Stimulated activated CD8-positive, alpha-beta memory T cell treated with anti-CD3 and anti-CD28 coated beads, Interleukin-7, amount 100 ng/mL, for 24 hours (primary cell): ENCODE results near the gene GPC6.

Experiments used
- DNase-seq: peaks from one replicate; pipeline ENCODE4 v3.0.0-alpha.2; 2020; ENCODE audit warnings: low read depth

The GPC6 gene

GRCh38 chr13:94303644-94304174 lies 1077.1 kb downstream of the GPC6 start:
- no peak for DNase-seq

DNA sequence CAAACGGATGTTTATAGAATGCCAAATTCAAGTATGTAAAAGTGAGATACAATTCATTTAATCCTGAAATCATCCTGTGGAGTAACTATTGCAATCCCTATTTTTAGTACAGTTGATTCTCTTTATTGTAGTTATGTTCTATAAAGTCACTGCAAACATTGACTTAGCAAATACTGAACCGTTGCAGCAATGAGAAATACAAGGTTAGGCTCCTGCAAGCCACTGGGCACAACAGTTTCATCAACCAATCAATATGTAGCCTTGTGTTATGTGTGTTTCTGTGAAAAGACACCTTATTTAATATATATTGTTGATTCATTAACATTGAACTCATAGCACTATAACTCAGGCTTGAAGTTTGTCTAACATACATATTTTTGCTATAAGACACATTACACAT lies 1078.4 kb downstream of the GPC6 start:
- DNase-seq: no peak

DNA sequence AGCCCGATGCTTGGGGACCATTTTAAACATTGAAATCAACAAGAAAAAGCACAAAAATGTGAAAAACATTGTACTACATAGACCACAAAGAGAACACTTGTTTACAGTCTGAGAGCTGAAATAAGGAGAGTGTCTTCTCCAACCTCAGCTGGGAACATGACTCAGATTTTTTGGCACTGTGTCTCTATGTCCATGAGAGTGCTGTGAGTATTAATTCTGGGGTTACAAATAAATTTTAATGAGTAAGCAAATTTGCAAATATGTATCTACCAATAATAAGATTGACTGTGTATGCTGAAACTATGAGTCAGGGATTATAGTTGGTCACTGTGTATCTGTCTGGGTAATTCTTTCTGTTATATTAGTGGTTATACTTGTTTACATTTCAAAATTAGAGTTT lies 1078.9 kb downstream of the GPC6 start:
- DNase-seq: no peak

- no peak for DNase-seq
These were observed 1079.3 kb downstream of the GPC6 start for GRCh38 chr13:94305934-94306333.

DNA sequence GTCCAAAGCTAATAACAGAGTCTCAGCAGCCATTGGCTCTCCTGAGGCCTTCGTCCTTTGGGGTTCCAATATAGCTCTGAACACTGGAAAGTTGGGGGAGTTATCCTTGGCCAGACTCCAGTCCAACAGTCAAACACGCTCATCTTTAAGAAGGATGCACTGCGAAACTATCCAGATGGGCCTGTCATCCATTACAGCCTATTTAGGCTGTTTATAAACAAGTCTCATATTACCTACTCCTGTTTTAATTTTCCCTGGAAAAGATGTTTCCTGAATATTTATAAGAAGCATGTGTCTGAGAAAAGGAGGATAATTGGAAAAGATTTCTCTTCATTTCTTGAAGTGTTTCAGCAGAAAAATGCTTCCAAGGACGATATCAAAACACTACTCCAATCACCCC lies 1082.2 kb downstream of the GPC6 start:
- DNase-seq: no peak

- DNase-seq: no peak
These were observed 1083.0 kb downstream of the GPC6 start for GRCh38 chr13:94309576-94309975.

DNA sequence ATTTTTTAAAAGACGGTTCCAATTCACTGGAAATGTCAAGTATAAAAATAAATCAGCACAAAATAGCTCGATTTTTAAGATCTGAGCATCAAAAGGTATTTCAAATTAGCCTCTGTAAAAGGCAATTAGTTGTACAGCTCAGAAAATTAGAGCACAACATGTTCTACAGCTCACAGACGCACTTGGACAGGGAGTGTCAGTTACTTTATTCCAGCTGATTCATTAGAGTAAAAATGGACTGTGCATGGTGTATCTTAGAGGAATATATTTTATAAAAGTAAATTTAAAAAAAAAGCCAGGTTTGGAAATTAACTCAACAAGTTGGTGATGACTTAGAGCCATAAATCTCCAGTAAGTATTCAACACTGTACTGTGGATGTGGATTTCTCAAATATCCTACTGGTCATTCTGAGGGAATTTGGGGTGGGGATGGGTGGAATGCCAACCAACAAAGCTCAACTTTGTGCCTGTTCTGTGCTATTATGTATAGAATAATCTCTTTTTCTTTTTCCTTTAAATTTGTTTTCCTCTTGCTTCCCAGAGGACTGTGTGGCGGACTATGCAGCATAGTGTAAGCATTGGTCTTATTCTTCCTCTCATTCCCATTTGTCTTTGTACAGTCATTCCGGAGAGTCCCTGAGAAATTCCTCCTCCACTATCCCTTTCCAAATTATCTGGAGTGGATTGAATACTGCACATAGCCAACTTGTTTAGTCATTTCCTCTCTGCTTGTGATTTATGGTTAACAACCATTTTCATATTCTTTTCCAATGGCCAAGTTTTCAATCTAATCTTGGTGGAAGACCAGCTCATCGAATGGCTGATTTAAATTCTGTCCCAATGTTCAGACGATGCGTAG lies 1083.6 kb downstream of the GPC6 start:
- DNase-seq: no peak

- no peak for DNase-seq
These were observed 1085.3 kb downstream of the GPC6 start for GRCh38 chr13:94311893-94312292.

DNA sequence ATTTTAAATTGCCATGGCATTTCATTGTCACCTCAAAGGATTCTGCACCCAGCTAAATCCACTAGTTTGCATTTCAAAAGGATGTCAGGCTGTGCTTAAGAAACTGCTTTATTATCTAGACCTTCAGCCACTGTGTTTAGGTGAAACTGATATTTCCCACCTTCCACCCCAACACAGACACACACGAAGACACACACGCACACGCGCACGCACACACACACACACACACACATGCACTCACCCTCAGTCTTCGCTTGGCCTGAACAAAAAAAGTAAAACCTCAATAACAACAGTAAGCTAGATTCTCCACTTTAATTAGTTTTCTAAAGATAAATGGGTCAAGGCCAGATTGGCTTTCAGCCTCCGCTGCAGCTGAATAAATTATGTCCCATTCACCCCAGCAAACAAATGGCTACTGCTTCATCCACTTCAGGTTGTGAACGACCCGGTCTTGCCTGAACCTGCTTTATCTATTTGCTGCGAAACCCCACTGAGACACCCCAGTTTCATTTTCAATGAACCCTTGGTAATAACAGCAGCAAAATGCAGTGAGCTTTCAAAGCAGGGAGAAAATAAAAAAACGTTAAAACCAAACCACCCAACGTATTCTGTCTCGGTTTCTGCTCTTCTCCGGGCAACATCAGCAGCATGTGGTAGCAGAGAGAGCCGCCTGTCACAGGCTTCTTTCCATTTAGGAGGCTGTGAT lies 1086.1 kb downstream of the GPC6 start:
- DNase-seq: no peak

DNA sequence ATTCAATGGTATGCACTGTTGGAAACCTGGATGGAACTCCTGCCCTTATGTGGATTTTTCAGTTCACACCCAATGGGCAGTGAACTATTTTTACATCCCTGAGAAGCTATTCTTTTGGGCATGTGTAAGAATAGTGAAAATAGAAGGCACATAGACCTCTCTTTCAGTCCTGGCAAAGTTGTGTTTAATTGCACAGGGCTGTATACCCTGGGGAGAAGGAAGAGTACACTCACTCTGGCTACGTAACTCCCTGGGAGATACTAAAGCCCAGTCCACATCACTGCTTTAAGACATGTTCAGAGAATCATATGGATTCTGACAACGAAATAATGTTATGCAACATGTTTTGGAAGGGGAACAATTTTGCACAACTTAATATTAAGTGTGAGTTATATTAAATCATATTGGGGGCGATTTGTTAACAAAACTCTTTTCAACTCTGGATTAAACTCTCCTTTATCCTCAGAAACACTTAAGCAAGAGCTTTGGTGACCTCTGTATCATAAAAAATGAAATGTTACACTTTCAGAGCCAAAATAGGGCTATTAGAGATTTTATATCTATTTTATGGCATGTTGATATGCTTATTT lies 1086.8 kb downstream of the GPC6 start:
- no peak for DNase-seq

GRCh38 chr13:94313926-94314325 lies 1087.3 kb downstream of the GPC6 start:
- DNase-seq: no peak

- no peak for DNase-seq
These were observed 1088.6 kb downstream of the GPC6 start for GRCh38 chr13:94315188-94315587.

DNA sequence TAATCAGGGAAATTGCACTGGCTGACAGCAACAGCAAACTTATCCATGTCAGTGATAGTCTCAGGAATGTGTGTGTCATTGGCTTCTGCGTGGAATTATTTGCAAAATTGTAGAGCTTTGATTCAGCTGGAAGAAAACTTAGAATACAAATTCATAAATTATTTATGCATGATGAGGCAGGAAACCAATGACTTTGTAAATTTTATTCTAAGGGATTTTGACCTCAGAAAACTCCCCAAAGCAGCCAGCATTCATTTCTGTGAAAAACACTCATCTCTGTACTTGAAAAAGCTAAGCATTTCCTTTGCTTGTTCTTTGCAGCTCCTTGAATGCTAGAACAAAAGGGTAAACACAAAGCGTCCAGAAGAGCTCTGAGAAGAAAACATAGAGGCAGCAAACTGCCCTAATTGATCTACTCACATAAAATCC lies 1090.5 kb downstream of the GPC6 start:
- no peak for DNase-seq

DNA sequence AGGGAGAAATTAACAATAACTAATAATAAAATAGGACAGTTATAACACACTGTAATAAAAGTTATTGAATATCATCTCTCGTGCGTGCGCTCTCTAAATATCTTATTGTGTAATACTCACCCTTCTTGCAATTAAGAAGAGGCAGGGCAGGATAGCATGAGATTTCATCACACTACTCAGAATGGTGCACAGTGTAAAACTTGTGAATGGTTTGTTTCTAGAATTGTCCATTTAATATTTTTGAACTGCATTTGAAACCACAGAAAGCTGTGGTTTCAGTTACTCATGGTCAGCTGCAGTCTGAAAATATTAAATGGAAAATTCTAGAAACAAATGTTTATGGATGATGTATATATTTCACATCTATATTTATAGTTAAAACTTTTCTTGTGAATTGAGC lies 1091.8 kb downstream of the GPC6 start:
- no peak for DNase-seq

DNA sequence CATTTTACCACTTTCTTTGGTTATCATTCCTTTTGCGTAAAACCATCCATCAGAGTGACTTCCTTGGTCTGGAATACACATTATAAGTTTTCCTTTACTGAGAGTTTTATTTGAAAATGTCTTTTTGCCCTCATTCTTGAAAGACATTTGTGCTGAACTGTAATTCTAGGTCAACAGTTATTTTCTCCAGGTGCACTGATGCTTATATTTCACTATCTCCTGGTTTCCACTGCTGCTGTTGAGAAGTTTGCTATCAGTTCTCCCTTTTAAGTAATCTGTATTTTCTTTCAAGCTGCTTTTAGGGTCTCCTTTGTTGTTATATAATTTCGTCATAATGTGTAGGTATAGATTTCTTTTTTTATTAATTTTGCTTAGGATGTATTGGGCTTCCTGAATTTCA lies 1092.9 kb downstream of the GPC6 start:
- no peak for DNase-seq

DNA sequence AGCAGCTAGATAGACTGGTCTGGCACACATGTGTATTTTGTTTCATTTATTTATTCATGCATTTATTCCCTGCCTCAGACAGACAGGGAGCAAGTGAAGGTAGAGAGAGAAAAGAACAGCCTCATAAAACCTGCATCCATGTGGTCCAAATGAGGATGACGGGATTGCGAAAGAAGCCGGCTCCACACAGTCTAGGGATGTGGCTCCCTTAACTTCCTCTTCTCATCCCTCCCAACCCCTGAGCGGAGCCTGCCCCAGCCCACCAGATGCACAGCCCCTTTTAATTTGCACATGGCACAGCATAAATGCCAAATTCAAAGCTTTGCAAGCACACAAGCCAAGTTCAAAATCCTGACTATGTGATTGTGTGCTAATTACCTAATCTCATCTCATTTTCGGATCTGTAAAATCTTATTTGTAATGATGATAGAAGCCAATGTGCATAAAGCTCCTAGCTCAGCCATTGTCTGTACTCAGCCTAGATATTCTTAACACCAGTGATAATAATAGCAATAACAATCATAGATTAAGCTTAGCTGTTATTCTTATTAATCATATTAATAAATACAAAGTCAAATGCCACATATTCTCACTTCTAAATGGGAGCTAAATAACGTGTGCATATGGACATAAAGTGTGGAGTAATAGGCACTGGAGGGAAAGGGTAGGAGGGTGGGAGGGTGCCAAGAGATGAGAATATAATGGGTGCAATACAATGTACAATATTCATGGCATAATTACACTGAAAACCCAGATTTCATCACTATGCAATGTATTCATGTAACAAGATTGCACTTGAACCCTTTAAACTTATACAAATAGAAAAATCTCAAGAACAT lies 1096.5 kb downstream of the GPC6 start:
- DNase-seq: no peak

DNA sequence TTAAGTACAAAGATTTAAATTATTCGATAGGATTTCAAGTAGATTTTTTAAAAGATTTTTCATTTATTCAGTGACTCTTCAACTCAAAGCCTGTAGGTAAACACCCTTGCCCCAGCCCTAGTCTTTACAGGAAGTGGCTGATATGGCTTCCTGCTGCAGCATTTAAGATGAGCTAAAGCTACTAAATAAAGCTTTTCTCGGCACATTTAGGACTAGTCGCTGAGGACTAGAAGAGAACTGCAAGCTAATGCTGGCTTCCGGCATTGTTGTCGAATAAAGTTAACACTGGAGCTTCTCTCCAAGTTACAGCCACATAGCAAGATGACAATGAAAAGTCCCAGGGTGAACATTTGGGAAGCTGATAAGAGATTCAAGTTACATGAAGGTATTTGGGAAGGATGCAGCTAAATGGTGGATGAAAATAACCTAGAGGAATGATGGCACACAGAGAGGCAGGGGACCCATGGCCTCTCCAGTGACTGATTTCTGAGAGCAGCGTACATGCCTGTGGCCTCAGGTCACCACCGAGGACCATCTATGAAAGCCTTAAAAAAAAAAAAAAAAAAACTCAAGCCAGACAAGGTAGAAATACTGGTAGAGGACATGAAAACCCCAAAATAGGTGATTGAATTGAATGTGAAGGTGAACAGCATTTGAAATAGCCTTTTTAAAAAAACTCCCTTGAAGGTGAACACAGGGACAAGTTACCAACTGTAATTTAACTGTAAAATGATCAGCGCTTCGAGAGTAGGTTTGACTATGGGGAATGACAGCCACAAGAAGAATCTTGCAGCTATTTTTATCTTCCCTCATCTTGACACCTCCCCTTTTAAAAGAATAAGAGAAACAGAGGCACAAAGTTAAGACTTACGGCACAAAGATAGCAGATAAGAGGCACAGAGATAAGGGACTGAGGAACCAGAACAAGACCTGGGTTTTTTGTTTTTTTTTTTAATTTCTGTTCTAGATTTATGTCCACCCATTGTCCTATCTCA lies 1097.5 kb downstream of the GPC6 start:
- DNase-seq: no peak

GRCh38 chr13:94324767-94325540 lies 1098.3 kb downstream of the GPC6 start:
- DNase-seq: no peak

DNA sequence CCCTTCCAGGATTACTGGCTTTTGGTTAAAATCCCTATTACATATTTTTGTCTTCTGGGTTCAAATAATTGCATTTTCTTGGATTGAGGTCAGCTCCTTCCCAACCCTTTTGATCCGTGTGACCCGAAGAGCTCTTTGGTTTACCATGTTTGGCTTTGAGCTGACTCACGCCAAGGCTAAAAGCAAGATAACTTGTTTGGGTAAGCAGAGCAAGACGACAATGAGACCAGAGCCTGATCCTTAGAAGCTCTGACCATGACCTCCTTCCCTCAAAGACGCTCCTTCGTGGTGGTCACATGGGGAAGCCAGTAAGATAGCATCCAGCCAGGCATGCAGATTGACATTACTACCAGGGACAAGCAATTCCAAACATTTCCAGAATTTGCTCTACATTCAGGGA lies 1099.0 kb downstream of the GPC6 start:
- no peak for DNase-seq

- DNase-seq: no peak
These were observed 1100.7 kb downstream of the GPC6 start for GRCh38 chr13:94327318-94327717.
